Measurements from ENCODE around the gene RUFY4.
A peak's percentile ranks its signal among the peaks of the same experiment; 100 is the strongest.

DNA sequence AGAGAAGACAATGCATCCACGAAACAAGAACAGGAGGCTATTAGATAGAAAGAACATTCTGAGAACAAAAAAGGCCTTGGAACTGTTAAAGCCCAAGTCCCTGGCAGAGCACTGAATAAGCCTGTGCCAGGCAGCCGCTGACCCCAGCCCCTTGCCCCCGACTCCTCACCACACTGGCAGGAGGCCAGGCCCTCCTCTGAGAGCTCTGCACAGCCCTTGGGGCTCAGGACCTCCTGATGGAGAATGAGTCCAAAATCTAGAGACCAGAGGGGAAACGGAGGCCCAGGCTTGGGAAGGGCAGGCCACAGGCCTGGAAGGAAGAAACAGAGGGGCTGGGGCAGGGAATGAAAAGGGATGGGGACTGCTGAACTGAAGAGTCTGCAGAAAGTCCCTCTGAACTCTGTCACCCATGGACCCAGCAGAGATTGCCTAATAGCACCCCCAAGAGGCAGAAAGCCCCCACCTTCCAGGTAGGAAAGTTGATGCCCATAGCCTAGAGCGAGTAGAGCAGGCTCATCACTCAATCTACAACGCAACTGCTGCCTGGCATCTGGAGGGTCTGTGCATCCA is 48.0 kb upstream of the RUFY4 start:
- TF ChIP-seq, protein P1, sequence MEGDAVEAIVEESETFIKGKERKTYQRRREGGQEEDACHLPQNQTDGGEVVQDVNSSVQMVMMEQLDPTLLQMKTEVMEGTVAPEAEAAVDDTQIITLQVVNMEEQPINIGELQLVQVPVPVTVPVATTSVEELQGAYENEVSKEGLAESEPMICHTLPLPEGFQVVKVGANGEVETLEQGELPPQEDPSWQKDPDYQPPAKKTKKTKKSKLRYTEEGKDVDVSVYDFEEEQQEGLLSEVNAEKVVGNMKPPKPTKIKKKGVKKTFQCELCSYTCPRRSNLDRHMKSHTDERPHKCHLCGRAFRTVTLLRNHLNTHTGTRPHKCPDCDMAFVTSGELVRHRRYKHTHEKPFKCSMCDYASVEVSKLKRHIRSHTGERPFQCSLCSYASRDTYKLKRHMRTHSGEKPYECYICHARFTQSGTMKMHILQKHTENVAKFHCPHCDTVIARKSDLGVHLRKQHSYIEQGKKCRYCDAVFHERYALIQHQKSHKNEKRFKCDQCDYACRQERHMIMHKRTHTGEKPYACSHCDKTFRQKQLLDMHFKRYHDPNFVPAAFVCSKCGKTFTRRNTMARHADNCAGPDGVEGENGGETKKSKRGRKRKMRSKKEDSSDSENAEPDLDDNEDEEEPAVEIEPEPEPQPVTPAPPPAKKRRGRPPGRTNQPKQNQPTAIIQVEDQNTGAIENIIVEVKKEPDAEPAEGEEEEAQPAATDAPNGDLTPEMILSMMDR (conservative IDR thresholded peaks at IDR 0.05; ENCODE audit: low read length), result peak; percentile 27; the same call in 1 of the 2 replicates
- no peak for TF ChIP-seq EZH2phosphoT487 (IDR thresholded peaks at IDR 0.05; ENCODE audit: borderline replicate concordance)
